HT-29 (cell line): ENCODE measurements around the gene PAIP1. TPM values are rescaled to one million over a fixed set of nuclear protein-coding genes. Genes with fewer than 3 reads are reported as not detected.
A peak's percentile ranks its signal among the peaks of the same experiment; 100 is the strongest.
"Not testable (repeated sequence)": the region's sequence is repeated elsewhere in the genome, so short reads cannot be mapped to it uniquely, and the experiment has no call there.

Source experiments
- DNase-seq: peaks from one replicate; pipeline ENCODE4 v3.0.0-alpha.2; 2015; ENCODE audit warnings: low spot score
- total RNA-seq: library from RNA; depleted of rRNA; stranded (reverse); fragments of >200 nt; shearing (Covaris generic); gene quantifications from 2 replicates; pipeline ENCODE4 v1.2.3, GENCODE V29; 2014; rRNA removed

The PAIP1 gene
- total RNA-seq, 1 experiment from 2014 or later, result 77.0 TPM

DNA sequence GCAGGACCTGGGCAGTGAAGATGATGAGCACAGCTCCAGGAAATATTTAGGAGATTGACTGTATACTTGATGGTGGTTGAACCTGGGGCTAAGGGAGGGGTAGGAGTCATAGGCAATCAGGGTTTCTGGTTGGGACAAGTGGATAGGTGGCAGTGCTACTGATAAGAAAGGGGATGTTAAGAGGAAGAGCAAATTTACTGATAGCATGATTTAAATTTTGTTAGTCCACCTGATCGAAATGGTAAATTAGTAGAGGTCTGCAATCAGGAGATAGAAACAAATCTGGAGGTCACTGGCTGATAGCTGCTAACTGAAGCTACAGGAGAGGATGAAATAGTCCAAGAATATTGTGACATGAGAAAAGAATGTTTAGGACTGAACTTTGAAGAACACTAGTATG lies 36.3 kb downstream of the PAIP1 start:
- DNase-seq, result no peak

DNA sequence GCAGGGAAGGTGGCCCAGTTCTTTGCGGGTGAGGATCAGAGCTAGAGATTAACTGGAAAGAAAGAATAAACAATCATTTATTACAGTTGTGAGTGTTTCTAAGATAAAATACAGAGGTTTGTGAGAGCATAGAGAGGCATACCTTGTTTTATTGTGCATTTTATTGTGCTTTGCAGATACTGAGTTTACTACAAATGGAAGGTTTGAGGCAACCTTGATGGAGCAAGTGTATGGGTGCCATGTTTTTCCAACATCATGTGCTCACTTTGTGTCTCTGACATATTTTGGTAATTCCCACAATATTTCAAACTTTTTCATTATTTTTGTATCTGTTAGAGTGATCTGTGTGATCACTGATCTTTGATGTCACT lies 41.2 kb downstream of the PAIP1 start:
- no peak for DNase-seq

DNA sequence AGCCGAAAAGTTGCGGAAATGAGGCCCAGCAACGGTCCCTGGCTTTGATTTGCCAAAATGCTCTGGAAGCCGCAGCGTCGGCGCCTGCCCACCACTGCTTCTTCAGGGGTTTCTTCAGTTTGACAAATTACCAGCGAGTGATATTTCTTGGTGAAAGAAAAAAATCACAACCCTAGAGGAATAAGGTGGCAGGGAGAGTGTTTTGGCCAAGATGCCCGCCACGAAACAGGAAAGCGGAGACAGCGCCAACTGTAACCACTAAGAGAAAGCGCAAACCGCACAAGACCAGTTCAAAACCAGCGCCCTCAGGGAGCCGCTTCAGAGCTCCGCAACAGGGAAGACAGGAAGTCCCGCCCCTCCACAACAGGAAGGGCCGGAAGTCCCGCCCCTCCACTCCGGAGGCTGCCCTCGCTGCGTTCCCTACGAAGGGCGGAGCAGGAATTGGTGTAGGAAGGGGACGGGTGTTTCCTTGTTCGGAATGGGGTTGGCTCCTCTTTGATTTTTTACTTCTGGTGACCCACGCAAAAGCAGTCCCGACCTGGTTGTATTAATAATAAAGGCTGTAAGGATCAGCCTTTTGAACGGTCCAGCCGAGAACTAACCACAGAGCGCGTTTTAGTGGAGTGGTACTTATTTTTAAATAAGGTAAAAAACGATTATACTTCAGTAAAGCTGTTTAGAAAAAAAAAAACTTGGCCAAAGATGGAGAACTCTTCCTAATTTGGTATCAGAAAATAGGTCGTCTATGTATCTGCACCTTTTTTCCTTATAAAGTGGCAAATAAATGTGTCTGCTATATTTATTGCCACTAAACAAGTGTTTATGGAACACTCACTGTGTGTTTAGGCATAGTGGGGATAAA lies 41.8 kb downstream of the PAIP1 start, which contains the start of gene C5orf34:
Gene C5orf34, minus strand, starts transcription at position 333 of the 862 bp plus-strand sequence. CDS start 5,809 bp downstream, outside the sequence.
- DNase-seq, result peak; percentile 99

DNA sequence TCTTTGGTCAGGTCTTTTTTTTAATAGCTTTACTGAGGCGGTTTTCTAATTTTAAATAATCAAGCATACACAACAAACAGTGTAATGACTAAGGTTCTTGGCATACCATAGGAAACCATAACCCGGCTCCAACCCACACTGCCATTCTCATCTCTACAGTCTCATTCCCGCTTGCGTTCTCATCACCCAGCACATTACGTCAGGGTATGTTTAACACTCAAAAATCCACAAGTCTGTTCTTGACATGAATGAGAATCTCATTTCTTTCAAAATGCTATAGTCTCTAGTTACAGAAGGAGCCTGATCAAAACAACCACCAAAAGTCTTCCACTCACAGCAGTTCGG lies 42.4 kb downstream of the PAIP1 start:
- DNase-seq, result no peak

DNA sequence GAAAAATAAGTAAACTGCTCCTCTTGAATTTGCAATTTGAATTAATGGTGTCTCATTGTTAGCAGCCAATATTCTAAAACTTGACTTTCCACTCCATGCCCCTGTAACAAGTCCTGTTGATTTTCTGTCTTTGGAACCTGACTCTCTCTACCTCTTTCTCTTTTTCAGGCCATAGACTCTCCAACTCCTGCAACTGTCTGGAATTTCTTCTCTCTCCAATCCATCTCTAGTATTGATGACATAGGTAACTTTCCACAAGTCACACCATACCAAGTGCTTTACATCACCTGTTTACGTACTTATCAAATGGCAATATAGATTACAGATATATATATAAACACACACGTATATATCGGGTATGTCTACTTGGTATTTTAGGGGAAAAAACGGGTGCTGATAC lies 42.9 kb downstream of the PAIP1 start:
- no peak for DNase-seq

DNA sequence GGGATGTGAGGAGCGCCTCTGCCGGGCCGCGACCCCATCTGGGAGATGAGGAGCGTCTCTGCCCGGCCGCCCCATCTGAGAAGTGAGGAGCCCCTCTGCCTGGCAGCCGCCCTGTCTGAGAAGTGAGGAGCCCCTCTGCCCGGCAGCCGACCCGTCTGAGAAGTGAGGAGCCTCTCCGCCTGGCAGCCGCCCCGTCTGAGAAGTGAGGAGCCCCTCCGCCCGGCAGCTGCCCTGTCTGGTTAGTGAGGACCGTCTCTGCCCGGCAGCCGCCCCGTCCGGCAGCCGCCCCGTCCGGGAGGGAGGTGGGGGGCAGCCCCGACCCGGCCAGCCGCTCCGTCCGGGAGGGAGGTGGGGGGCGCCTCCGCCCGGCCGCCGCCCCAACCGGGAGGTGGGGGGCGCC lies 45.8 kb downstream of the PAIP1 start:
- DNase-seq, result not testable (repeated sequence)

DNA sequence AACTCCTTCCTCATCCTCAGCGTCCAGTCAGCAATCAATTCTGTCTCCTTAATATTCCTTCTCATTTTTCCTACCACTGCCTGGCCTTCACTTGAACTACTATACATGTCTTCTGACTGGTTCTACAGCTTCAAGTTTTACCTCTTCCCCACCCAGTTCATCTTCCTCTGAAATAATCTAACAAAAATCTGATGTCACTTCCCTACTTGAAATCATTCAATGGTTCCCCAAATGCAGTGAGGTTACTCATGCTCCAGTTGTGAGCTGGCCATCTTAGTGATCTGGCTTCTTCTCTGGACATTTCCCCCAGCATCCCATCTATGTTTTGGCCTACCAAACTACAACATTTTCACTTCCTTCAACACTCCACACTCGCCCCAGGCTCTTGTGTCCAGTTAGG lies 58.3 kb downstream of the PAIP1 start:
- DNase-seq, result no peak

DNA sequence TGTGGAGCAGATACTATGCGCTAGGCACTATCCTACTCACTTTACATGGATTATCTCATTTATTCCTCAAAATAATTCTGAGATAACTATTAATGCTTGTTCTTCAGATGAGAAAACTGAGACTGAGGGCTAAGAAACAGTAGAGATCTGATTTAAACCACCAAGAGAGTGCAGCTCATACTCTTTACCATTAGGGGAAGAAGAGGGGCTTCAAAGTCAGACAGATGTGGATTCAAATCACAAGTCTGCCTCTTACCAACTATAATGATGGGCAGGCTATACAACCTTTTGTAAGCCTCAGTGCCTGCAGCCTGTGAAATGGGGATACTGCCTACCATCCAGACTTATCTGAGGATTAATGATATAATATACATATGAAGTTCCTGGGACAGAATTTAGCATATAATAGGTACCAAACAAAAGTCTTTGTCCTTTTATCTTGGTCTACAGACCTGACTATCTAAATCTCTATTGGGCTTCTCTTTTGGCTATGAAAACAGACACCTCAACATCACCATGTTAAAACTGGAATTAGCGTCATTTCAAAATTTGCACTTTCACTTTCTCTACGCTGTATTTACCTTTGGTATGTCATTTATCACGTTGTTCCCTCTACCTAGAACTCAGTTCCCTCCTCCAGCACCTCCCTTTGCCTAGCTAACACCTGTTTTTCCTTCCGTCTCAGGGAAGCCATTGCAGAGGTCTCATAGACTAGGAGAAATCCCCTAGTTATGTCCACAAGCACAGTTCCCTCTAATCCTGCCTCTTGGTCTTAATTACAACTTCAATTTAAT lies 59.4 kb downstream of the PAIP1 start:
- peak; percentile 29 for DNase-seq

DNA sequence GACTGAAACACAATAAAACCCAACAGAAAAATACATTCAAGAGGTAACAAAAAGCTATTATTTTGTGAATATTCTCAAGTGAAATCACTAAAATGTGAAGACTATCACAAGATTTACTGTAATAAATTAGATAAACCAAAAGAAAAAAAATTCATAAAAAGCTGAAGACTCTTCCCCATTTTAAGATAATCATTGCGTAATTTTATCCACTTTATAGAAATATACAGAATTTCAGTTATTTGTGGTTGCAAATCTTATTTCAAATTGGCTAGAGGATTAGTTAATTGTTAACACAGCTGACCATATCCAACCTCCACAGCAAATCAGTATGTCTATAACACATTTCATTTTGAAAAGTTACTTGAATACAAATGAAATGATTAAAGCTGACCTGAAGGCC lies 65.6 kb downstream of the PAIP1 start:
- no peak for DNase-seq

DNA sequence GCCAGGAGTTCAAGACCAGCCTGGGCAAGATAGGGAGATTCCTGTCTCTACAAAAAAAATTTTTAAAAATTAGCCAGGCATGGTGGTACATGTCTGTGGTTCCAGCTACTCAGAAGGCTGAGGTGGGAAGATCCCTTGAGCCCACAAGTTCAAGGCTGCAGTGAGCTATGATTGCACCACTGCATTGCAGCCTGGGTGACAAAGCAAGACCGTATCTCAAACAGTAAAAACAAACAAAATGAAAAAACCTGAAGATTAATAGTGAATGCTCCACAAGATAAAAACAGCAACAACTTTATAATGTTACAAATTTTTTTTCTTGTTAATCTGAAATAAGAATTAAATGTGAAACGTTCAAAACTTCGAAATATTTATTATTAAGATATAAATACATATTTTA lies 70.5 kb downstream of the PAIP1 start:
- DNase-seq, result no peak

DNA sequence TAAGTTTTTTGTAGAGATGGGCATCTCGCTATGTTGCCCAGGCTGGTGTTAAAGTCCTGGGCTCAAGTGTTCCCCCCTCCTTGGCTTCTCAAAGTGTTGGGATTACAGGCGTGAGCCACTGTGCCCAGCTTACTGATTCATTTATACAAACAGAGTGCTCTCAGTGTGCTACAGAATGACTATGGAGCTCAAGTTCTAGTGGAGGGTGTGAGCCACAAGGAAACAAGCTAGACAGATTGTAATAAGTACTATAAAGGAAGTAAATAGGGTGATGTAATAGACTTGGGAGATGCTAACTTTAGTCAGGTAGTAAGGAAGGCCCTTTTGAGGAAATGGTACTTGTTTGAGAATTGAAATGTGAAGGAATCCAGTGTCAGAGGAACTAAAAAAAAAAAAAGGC lies 71.5 kb downstream of the PAIP1 start:
- DNase-seq, result no peak

DNA sequence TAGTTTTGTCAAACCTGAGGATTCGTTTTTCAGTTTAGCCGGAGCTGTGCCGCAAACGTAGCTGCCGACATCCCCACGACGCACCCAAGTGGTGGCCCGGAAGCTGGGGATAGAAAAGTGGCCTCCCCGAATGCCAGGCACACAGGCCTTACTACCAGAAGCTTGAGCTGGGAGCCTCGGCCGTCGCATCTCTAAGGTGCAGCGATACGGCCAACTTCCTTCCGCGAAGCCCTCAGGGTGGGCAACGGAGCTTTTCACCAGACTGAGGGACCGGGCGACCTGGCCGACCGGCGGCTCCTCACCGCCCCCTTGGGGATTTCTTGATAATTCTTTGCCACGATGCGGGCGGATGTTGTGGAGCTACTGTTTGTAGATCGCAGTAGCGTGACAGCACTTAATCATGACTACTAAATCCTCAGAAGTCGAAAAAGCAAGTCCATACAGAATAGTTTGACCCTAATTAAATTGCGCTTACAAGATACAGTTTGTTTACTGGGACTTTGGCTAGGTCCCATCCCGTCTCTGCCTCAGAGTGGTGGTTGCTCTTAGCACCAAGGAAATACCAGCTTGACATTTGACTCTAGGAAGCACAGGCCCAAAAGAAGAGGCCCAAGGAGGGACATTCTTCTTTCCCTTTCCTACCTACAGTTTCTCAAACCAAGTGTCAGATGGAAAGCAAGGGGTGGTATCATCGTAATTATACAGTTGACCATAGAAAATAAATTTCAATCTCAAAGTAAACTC lies 72.6 kb downstream of the PAIP1 start:
- peak; percentile 96 for DNase-seq

DNA sequence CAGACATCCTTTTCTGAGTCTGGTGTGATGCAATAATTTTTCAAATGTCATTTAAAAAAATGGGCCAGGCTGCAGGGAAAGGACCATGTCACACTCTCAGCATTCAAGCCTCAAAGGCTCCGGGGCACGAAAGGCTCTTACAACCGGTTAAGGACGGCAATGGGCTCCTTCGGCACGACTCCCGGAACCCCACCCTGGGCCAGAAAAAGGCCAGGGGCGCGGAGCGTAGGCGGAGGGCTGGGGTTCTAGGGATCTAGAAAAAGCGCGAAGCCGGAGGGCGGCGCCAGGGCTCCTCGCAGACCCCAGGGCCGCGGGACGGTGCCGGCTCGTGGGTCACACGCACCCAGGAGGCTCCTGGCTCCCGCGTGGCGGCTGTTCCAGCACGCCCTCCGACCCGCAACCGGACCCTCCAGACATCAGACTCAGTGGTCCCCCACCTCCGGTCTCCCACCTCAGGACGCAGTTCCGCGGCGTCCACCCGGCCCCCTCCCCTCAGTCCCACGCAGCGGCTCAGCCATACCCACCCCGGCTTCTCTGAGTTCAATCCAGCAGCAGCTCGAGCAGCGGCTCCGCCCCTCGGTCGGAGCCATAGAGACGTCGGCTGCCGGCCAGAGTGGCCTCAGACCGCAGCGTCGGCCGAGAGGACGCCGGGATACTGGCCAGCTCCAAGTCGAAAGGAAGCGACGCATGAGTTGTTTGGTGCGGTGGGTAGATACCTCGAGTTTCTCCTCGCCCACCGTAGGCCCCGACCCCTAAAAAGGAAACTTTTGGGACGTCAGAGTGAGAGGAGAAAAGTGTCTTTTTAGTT lies 73.4 kb downstream of the PAIP1 start, which contains the start of gene TMEM267:
Gene TMEM267, minus strand, starts transcription at position 568 of the 808 bp plus-strand sequence. CDS start 29,896 bp downstream, outside the sequence.
- peak; percentile 98 for DNase-seq

DNA sequence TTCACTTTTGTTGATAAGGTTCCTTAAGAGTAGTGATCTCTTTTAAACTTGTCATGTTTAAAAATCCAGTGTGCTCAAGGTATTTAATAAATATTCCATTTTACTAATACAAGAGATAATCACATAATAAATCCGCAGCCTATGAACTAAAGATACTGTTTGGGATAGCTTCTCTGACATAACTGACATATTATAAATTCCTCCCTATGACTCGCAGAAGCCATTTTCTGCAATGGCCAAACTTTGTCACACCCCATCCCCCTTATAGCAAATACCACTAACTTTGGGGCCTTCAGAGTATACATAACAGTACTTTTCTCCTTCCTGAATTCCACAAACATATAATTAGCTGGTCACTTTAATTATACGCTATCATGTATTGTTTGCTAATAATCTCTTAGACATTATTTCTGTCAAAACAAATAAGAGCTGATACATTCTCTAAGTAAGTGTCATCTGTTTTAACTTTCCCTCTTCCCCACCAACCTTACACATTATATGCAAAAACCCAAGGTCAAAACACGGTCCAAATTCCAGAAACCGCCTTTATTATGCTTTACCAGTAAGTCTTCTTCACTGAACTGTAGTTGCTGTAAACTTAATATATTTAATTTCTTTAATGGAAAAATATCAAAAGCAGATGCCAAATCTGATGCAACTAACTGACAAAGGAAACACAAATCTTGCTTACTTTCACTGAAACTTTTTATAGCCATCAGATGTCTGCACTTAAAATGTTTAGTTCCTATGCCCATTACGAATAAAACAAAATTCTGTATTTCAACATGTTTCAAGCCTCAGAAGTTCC lies 74.2 kb downstream of the PAIP1 start:
- peak; percentile 13 for DNase-seq

Other genes with a start within 250 kb of the PAIP1 start
- 50.6 and 51.4 TPM in 2 replicates for gene HMGCS1, start 243.7 kb downstream of the PAIP1 start, total RNA-seq
- gene CCL28, start 144.7 kb downstream of the PAIP1 start, total RNA-seq, result 2.2 and 4.2 TPM in 2 replicates
- gene TMEM267, start 73.2 kb downstream of the PAIP1 start, total RNA-seq, result 9.0 and 14.9 TPM in 2 replicates
- 2.5 and 3.8 TPM in 2 replicates for gene C5orf34, start 41.9 kb downstream of the PAIP1 start, total RNA-seq
- 17.5 and 21.0 TPM in 2 replicates for gene NNT, start 46.1 kb upstream of the PAIP1 start, total RNA-seq